SK-MEL-5 (cell line): ENCODE measurements around the gene CCDC196. TPM values are rescaled to one million over a fixed set of nuclear protein-coding genes. Genes with fewer than 3 reads are reported as not detected.
"Not testable (repeated sequence)": the region's sequence is repeated elsewhere in the genome, so short reads cannot be mapped to it uniquely, and the experiment has no call there.

Source experiments
- DNase-seq: peaks from one replicate; pipeline ENCODE4 v3.0.0-alpha.2; 2016; ENCODE audit warnings: low read depth, low spot score
- in situ Hi-C: cut with HindIII; loops from 2 replicates; pipeline ENCODE4 v1.10.0; 2016; ENCODE audit warnings: low sequenced_read_pairs, high pct_unique_total_duplicates, low pct_unique_long_range_greater_than_20kb
- total RNA-seq: library from RNA; depleted of rRNA; stranded (reverse); fragments of >200 nt; shearing (Covaris generic); gene quantifications from 2 replicates; pipeline ENCODE4 v1.2.3, GENCODE V29; 2014

Gene CCDC196
- total RNA-seq, 1 experiment from 2014 or later = not detected

DNA sequence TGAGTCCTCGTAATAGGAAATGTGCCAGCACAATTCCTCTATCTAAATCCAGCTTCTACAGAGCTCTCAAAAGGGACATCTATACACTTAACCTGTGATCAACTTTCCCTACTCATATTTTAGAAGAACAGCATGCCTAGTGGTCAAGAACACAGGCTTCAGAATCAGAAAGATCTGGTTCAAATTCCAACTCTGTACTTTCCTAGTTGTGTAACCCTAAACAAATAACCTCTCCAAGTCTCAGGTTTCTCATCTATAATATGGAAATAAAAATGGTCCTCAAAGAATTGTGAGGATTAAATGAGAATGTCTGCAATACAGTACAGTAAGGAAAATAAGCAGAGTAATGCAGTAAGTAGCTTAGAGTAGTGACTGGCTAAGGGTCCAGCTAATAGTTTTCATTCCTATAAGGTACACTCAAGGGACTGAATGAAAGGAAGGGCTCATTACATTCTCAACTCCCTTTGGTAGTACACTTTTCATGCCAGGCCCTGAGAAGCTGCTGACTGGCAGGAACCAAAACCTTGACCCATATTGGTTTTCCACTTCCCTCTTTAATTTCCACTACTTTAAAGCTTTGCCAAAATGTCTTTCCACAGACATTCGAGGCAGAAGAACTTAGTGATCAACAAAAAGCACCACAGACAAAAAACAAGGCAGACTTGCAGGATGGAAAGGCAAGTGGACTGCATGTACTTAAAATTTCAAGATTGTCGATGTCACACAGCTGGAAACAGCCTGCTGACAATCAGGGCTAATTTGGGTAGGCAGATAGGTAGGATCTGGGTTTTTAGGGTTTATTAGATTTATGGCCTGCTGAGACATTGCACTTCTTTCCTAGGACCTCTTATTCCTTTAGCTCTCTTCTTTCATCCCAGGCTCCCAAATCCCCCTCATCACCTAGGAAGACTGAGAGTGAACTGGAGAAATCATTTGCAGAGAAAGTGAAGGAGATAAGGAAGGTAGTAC, 4.3 kb downstream of the CCDC196 start:
- in situ Hi-C loops = no loop called here
- no peak for DNase-seq

DNA sequence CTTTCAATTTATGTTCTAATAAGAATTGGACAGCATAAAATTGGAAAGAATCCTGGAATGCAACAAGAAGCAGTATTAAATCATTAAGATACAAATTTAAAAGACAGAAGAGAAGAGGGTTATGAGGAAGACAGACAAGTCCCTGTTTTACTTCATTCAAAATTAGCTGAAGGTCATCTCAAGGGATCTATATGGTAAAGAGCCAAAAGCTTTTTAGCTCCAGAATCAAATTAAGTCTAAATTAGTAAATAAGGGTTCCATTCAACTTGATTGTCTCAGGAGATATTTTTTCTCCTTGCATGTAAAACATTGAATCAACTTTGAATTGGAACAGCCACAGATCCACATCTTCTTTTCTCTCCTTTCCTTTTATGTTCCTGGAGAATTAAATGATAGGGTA, 7.6 kb downstream of the CCDC196 start:
- DNase-seq = no peak
- in situ Hi-C loops = no loop called here

DNA sequence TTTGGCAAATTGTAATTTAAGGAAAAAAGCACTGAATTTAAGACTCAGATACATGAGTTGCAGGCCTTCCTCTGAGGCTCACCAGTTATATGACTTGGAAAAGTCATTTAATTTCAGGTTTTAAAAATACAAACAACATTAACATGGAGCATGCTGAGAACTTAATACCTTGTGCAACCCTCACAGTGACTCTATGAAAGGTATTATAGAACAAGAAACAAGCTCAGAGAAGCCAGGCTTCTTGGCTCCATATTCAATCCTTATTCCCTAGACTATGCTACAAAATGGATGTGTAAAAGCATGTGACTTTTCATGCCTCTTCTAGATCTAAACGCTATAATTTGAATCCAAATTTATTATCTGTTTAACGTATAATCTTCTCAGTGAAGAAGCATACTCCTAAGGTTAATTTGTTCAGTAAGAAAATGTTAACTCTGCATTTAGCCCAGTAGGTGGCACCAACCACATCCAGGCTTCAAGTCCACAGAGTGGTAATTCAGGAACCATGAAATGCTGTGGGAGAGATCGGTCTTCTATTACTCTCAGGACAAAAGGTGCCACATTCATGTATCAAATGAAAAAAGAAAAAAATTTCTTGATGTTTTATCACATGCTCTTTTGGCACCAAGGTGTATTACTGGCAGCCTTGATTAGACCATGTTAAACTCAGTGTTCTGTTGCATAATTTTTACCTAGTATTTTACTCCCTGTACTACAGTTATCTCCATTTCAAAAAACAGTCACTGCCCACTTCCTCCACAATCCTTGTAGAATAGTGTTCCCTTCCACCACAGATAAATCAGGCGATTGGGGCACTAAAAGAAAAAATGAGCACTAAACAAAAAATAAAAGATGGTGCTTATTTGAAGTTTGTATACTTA, 9.3 kb downstream of the CCDC196 start:
- in situ Hi-C loops = no loop called here
- DNase-seq = peak; percentile 81

DNA sequence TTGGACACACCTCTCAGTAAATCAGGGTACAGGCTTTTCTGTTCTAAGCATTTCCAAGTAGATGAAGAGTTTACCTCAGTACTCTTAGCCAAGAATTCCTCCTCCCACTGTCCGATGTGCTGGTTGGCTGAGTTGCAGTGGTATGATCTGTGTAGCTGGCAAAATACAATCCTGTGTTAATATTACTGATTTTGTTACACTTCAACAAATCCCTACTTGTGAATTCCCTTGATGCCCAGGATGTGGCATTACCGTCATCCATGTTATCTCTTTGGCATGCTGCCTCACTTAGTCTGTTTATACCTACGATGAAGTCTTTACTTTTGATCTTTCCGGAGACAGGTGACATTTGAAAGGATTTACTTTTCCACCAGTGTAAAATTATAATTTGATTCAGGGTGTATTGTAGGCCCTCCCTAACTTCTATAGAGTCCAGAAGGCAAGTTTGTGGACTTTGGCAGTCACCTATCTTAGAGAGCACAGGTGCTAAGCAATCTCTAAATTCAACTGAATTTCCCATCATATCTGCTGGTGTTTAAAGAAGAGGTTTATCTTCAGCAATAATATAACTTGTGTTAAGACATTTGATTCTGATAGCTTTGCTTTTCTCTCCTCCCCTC, 10.1 kb downstream of the CCDC196 start:
- no peak for DNase-seq
- in situ Hi-C loops = no loop called here

DNA sequence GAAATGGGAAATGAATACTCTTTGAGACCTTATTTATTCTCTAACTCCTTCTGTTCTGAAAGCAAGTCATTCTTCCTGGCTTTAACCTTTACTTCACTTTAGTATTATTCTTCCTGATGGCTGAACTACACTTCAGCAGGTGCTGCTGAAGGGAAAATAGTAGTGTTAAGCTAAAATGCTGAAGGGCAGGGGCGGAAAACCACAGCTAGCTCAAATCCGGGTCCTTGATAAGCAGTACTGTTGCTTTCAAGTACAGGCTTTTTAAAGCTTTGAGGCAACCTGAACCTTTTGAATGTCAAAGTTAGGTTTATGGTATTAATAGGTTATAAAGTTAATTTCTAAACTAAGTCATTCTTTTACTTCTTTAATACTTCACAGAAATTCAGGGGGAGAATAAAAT, 10.7 kb downstream of the CCDC196 start:
- DNase-seq = no peak
- in situ Hi-C loops = no loop called here

DNA sequence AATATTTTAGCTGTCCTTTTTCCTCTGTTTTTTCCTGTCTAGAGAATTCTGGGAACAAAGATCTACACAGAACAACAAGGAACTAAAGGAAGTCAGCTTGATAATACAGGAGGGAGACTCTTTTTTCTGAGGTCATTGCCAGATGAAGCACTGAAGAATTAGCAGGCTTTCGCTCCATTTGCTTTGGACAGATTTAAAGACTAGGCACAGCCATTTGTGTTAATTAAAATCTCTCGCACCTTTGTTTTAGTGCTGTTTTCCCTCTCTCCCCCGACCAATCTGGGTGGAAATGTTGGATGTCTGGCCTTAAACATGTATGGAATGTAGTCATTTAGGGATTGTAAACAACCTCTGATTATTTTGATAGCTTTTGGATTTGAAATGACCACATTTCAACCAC, 12.1 kb downstream of the CCDC196 start:
- in situ Hi-C loops = no loop called here
- DNase-seq = no peak

DNA sequence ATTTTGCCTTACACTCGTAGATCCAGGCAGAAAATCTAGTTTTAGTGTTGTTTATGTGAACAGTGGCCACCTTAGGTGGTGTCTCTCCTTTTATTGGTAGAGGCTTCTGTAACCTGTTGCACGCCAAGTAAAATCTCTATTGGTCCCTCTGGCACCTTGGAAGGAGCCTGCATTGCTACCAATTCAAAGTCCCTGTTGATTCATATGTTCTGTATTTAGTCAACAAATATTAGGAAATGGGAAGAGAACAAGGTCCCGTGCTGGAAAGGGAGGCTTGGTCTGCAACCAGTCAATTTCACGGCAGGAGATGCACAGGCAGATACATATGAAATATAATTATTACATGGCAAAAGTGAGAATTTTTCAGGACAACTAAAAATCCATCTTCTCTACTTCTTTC, 15.4 kb downstream of the CCDC196 start:
- in situ Hi-C loops = no loop called here
- DNase-seq = no peak

DNA sequence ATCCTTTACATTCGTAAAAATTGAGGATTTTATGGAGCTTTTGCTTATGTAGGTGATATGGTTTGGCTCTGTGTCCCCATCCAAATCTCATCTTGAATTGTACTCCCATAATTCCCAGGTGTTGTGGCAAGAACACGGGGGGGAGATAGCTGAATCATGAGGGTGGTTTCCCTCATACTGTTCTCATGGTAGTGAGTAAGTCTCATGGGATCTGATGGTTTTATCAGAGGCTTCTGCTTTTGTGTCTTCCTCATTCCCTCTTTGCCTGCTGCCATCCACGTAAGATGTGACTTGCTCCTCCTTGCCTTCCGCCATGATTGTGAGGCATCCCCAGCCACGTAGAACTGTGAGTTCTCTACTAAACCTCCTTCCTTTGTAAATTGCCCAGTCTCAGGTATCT, 16.7 kb downstream of the CCDC196 start:
- in situ Hi-C loops, DNase-seq: not testable (repeated sequence)

DNA sequence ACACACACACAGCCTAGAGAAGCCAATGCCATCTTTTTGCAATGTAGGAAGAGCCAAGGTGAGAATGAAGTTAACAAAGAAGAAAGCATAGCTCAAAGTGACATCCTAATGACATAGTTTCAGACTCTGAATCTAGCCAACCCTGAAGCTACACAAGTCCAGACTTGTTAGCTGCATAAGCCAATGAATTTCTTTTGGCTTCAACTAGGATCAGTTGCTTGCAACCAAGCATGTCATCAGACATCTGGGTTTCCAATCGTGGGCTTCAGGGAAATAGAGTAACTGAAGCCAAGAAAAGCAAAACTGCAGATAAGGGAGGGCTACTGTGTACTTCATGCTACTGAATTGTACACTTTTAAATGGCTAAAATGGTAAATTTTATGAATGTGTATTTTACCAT, 17.4 kb downstream of the CCDC196 start:
- in situ Hi-C loops = no loop called here
- no peak for DNase-seq

DNA sequence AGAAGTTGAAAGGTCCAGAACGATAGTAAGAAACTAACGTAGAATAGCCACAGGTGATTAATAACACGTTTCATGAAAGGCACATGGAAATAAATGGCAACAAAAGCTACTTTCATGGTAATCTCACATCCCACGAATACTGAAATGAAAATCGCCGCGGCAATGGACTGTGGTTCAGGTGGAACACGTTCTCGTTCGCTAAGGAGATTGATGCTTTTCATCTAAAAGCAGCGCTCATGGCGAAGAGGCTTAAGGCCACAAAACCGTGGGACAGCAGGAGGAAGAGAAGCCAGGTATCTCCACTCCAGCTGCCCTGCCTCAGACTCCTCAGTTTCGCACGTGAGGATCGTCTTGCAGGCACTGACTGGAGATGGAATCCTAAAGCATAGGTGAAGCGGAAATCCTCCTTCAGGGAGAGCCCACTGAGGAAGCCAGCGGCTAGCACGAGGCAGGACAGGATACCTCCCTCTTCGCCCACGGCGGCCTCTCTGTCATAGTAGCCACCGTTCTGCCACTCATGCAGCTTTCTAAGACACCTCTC, 21.1 kb downstream of the CCDC196 start:
- DNase-seq = no peak
- in situ Hi-C loops = no loop called here

DNA sequence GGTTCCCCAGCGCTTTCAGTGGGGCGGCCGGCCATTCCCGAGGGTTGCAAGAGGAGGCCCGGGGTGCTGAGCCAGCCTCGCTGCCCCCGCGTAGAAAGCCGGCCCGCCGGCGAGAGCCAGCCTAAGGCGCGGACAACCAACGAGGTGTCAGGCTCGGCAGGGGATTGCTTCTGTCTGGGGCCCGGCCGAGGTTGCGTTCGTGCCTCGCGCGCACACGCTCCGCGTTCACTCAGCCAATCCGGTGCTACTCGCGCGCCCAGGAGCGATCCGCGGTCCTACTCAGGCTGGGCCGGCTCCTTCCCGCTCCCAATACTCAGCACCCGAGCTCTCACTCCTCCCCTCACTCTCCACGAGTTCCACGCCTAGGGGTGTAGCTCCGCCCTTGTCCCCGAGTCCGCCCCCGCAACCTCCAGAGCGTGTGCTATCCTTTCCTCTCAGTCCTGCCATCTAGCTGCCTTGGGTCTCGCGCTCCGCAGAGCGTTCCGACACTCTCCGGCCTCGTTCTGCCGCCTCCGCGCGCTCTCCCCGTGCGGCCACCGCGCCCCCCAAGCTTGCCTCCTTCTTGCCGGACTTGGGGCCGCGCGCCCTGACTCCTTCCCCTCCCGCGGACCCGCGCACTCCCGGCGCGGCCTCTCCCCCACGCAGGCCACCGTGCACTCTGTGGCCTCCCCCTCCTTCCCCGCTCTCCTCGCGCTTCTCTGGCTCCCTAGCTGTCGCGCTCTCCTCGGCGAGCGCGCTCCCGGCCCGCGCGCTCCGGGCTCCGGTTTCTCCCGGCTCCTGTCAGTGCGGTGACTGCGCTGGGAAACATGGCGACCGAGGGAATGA, 21.8 kb downstream of the CCDC196 start, which contains the start of gene GPHN:
TSS of gene GPHN (plus strand) at position 426 of the 825 bp plus-strand sequence.
- DNase-seq = peak; percentile 98
- in situ Hi-C loops = no loop called here

DNA sequence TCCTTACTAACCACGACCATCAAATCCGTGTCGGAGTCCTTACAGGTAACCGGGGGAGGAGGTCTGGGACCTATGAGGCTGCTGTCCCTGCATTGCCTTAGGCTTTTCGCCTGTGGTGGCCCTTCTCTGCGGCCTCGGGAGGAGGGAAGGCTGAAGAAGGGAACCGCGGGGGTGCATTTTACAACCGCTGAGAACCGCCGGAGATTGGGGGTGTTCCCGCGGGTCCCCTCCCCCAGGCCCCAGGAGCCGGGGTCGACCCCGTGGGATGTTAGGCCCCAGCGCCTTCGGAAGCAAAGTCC, 22.3 kb downstream of the CCDC196 start:
- in situ Hi-C loops = no loop called here
- no peak for DNase-seq

DNA sequence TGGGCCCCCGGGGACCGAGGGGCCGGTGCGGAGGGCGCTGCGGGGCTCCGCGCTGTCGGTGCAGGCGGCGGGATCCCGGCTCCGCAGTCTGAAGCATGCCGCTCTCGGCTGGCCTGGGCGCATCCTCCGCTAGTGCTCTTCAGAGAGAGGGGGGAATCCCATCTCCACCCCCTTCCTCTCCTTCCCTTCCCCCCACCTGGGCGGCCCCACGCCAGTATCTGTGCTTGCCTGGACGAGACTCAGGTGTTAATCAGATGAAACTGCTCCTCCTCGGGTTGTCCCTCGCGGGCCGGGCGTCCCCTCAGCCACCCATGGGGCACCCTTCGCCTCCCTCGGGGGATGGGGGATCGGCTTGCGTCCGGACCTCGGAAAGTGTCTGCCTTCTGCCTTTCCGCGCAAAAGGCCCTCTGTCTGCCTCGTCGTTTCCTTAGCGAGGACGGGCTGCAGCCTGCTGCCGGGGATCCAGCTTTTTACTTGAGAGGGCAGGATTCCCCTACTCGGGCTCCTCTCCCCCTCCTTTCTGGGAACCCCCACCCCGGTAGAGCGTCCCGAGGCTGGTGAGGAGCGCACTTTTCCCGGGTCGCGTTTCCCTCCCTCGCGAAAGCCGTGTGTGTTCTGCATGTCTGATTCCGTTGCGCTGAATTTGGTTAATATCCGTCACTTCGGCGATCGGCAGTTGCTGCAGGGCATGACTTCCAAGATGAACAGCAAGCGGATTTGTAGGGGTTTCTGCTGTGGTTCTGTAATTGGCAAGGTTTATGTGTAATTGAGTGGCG, 22.9 kb downstream of the CCDC196 start:
- in situ Hi-C loops = no loop called here
- DNase-seq = peak; percentile 29

DNA sequence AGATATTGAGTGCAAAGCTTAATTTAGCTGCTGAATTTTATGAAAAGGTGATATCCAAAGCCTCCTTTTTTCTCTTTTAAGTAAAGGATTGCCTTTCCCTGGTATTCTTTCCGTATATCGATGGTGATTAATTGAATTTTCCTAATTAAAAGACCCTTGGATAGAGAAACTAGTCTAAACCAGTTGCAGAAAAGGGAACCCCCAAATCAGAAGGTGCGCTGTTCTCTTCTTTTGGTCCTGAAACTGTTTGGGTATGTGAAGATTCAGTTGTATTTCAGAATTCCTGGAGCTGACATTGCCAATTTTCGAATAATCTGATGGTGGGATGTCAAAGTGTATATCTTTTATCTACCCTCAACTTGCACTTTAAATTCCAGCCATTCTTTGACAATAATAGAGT, 23.7 kb downstream of the CCDC196 start:
- in situ Hi-C loops = no loop called here
- DNase-seq = no peak

DNA sequence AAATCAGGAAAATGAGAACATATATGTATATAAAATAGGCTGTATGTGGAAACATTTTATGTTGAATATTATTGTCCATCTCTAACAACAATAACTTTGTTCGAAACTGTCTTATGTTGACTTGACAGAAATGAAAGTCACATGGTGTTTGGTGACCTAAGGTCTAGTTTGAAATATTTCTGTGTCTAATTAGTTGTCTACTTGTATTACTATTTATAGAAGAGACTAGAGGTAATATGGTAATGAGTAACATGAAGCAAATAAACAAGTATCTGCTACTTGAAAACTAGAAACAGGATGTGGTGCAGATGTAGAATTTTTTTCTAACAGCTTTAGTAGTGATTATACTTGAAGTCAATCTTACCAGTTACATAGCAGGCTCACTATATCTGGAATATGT, 25.7 kb downstream of the CCDC196 start:
- no peak for DNase-seq
- in situ Hi-C loops = no loop called here

DNA sequence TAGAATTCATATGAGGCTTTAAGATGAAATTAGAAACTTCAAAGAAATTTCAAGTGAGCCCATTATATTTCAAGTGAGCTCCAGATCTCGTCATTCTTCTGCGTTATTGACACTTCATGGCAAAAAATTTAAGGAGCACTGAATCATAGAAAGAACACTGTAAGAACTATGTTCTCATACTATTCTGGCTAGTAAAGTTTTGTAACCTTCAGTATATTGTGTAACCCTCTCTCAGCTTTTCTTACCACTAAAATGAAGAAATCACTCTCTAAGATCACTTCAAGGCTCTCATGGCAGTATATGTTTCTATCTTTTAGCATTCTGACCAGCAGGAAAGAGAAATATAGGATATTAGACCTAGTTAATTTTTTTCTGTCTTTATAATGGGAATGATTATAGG, 28.0 kb downstream of the CCDC196 start:
- in situ Hi-C loops = no loop called here
- no peak for DNase-seq

DNA sequence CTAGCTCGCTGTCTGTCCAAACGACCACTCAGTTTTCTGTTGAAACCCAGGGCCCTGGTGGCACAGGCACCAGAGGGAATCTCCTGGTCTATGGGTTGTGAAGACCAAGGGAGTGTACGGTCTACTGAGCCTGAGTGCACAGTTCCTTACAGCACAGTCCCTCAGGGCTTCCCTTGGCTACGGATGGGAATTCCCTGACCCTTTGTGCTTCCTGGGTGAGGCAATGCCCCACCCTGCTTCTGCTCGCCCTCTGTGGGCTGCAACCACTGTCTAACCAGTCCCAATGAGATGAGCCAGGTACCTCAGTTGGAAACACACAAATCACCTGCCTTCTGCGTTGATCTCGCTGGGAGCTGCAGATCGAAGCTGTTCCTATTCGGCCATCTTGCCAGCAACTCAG, 44.4 kb downstream of the CCDC196 start:
- DNase-seq = no peak
- in situ Hi-C loops = no loop called here
